Measurements from ENCODE around the gene LGR5.
A peak's percentile ranks its signal among the peaks of the same experiment; 100 is the strongest.

The LGR5 gene

DNA sequence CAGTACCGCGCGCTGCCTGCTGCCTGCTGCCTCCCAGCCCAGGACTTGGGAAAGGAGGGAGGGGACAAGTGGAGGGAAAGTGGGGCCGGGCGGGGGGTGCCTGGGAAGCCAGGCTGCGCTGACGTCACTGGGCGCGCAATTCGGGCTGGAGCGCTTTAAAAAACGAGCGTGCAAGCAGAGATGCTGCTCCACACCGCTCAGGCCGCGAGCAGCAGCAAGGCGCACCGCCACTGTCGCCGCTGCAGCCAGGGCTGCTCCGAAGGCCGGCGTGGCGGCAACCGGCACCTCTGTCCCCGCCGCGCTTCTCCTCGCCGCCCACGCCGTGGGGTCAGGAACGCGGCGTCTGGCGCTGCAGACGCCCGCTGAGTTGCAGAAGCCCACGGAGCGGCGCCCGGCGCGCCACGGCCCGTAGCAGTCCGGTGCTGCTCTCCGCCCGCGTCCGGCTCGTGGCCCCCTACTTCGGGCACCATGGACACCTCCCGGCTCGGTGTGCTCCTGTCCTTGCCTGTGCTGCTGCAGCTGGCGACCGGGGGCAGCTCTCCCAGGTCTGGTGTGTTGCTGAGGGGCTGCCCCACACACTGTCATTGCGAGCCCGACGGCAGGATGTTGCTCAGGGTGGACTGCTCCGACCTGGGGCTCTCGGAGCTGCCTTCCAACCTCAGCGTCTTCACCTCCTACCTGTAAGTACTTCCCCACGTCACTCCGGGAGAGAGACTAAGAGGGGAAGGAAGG lies at the start of gene LGR5:
LGR5 (plus strand) TSS at position 186 of the 732 bp plus-strand sequence; CDS start at position 469, 283 bp downstream.
- DNase-seq = no peak

DNA sequence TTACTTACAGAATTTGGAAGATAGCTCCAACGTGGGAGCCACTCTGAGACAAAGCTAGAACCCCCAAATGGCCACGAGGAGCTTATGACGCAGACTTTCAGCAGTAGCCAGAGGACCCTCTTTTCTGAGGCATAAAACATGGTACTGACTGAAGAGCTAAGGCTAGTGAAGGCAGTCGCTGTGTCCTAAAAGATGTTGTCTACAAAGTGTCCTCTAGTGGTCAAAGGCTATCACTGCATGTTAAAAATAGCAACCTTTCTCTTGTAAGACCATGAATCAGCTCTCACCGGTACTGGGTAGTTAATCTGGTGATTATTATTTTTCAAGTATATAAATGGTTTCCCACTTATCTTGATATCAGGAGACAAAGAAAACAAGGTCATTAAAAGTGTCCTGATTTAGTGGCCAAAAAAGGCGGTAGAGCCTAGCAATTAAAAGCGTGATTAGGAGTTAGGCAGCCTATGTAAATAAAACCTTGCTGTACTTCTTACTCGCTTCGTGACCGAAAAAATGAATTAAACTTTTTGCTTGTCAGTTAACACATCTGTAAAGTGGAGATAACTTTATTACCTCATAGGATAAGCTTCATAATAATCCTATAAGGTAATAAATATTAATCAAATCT lies 47.0 kb upstream of the LGR5 start:
- peak; percentile 3 for DNase-seq

- DNase-seq = no peak
Measured at GRCh38 chr12:71393625-71394024, 46.0 kb upstream of the LGR5 start.

- DNase-seq = no peak
Measured at GRCh38 chr12:71397433-71397954, 42.1 kb upstream of the LGR5 start.

- no peak for DNase-seq
Measured at GRCh38 chr12:71399197-71399596, 40.4 kb upstream of the LGR5 start.

- no peak for DNase-seq
Measured at GRCh38 chr12:71400481-71400880, 39.1 kb upstream of the LGR5 start.

DNA sequence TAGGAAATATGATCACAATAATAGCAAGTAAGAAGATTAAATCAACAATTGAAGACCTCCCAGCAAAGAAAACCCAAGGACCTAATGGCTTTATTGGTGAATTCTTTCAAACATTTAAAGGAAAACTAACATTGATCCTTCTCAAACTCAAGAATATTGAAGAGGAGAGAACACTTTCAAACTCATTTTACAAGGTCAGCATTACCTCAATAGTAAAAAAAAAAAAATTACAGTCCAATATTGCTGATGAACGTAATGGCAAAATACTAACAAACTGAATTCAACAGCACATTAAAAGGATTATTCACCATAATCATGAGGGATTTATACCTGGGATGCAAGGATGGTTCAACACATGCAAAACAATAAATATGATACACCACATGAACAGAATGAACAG lies 33.7 kb upstream of the LGR5 start:
- no peak for DNase-seq

GRCh38 chr12:71407732-71408131 lies 31.9 kb upstream of the LGR5 start:
- DNase-seq = no peak

DNA sequence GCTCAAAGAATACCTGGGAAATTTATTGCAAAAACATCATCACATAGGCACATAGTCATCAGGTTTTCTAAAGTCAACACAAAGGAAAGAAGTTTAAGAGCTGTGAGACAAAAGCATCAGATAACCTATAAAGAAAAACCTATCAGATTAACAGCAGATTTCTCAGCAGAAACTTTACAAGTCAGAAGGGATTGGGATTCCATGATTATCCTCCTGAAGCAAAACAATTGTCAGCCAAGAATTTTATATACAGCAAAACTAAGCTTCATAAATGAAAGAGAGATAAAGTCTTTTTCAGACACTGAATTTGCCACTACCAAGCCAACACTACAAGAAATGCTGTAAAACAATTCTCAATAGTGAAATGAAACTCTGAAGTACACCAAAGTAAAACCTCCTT lies 28.8 kb upstream of the LGR5 start:
- DNase-seq = no peak

DNA sequence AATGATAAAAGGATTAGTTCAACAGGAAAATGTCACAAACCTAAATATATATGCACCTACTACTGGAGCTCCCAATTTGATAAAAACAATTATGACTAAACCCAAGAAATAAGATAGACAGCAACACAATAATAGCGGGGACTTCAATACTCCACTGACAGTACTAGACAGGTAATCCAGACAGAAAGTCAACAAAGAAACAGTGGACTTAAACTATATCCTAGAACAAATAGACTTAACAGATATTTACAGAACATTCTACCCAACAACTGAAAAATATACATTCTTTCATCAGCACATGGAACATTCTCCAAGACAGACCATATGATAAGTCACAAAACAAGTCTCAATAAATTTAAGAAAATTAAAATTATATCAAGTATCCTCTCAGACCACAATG lies 28.0 kb upstream of the LGR5 start:
- no peak for DNase-seq

DNA sequence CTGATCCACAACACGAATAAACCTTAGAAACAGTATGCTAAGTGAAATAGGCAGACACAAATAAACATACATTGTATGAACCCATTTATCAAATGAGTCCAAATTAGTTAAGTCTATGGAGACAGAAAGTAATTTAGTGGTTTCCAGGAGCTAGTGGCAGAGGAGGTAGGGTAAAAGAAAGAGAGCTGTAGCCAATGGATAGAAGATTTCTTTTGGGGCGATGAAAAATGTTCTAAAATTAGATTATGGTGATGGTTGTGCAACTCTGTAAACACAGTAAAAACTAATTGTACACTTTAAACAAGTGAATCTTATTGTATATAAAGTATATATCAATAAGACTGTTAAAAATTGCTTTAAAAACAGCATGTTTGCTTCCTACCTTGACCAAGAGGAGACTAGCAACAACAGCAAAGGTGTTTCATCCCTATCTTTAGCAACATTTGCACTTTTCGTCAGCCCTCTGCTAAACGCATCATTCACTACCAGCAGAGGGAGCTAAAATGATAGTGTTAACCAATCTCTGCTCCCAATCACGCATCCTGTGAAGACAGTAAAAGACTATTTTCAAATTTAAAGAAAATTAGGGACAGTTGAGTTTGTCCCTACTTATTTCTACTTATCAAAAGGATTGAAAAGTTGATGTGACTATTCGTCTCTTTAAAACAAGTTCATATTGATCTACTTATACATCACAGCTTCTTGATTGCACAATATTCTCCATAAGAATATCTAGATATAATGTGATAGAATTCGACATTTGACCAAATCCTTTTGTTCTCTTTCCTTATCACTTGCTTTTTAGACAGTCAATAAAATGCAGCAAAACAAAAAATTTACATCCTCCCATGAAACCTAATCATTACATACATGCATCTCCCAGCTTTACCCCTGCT lies 24.0 kb upstream of the LGR5 start:
- peak; percentile 47 for DNase-seq

GRCh38 chr12:71417181-71417580 lies 22.4 kb upstream of the LGR5 start:
- DNase-seq = no peak

DNA sequence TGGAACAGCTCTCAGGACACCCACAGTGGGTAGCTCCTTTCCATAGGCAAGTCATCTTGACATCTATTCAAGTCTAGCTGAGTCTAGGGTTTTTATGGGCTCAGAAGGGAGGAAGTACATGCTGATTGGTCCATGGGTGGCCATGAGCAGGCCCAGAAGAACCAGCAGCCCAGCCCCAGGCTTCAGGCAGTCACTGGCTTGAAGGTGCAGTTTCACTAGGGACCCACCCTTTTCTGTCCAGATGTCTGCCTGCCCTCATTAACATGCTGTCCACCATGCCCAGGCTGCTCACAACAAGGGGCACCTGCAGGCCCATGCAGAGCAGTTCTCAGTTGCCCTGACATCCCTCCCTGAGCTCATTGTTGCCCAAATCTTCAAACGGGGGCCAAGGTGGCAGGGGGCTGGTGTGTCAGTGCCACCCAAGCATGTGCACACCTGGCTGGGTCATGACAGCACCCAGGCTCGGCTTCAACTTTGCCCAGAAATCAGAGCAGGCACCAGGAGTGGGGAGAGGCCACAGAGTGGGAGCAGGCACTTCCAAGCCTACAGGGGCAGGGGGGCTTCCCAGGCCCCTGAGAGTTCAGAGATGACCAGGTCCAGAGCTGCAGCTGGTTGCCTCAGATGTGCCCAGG lies 18.7 kb upstream of the LGR5 start:
- DNase-seq = no peak

DNA sequence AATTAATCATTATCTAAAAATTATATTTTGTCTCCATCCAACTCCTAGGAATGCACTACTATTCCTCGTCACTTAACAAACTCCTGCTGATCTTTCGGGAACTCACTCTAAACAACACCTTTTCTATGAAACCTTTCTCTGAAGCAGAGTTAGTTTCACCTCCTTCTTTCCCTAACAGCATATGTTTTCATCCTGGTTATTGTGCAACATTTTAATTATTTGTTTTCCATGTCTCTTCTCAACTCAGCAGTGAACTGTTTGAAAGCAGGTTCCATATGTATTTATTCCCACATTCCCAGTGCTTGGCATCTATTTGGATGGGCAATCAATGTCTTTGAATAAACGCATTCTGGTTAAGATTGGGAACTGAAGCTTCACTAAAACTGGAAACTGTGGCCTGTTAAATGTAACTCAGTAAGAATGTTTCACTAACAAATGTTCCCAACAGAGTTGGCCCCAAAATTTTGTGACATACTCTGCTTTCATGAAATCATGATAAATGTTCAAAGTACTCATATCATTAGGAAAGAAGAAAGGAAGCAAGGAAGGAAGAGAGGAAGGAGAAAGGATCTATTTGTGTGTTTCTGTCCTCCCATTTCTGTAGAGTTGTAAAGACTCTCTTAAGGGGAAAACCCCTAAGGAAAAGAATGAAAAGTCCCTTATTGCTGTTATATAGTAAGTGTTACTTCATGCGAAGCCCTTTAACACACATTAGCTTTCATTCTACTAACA lies 13.9 kb upstream of the LGR5 start:
- DNase-seq = no peak

DNA sequence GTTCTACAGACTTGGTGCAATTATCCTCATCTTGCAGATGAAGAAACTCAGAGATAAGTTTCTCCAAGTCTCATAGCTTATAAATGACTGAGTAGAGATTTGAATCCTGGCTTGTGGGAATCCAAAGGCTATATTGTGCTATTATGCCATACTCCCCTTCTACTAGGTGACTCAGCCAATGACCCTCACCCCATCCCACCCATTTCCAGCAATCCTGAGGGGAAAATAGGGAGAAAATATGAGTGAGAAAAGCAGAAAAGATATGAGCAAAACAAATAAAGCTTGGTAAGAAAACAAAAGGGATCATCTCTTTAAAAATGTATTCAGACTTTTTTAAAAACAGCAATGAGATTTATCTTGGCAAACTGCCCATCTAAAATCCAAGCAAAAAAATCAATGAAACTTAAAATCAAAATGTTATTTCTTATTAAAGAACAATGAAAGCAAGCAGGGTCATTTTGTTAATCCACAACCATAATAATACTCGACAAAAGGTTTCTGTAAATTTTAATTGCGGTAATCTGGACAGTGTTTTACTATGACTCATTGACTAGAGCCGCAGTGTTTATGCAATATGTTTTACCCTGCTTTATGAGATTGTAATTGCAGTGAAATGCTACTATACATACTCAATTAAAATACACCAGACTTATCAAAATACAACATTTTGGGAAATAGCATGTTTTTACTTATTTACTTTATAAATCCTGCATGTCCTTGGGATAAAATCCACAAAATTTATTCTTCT lies 13.1 kb upstream of the LGR5 start:
- no peak for DNase-seq

DNA sequence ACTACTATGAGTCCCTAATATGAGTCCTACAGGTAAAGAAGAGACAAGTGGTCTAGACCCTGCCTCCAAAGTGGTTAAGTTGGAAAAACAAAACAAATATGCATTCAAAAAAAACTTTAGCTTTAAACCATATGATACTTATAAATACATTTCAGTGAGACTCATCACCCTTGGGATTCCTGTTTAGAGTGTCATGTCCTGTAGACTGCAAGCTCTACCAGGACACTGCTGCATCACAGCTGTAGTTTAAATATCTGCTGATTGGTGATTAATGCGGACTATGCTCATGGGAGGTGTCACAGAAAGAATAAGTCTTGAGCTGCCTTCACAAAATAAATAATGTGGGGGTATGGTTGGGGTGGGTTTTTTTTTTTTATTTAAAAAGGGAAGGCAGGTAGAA lies 8.8 kb upstream of the LGR5 start:
- DNase-seq = no peak

GRCh38 chr12:71431991-71432390 lies 7.6 kb upstream of the LGR5 start:
- no peak for DNase-seq

- DNase-seq = no peak
Measured at GRCh38 chr12:71432936-71433335, 6.7 kb upstream of the LGR5 start.

DNA sequence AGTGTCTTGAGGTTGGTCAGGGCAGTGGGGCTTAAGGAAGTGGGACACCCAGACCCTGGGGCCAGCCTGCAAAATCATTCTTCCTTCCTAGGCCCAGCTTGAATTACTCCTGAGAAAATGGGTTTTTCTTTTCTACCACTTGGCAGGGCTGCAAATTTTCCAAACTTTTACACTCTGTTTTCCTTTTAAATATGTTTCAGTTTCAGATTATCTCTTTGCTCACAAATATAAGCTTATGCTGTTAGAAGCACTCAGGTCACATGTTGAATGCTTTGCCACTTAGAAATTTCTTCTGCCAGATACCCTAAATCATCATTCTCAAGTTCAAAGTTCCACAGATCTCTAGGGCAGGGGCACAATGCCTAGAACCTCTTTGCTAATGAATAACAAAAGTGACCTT lies 2.9 kb upstream of the LGR5 start:
- no peak for DNase-seq

- DNase-seq = no peak
Measured at GRCh38 chr12:71438670-71439361, 782 bp upstream of the LGR5 start.

GRCh38 chr12:71439362-71439612 lies 311 bp upstream of the LGR5 start:
- no peak for DNase-seq

Data from KG1 (cell line).